ENCODE measurements around the gene PAX9. TPM values are rescaled to one million over a fixed set of nuclear protein-coding genes. Genes with fewer than 3 reads are reported as not detected.

PAX9 gene
- total RNA-seq = 0.17 to 0.28 TPM in 2 of 3 replicates, not detected in the other
- long read RNA-seq, full-length matches to known transcripts = 1 of 1 reads
- long read RNA-seq, partial matches to known transcripts = 0 of 1 reads
- long read RNA-seq, other reads (novel, unspliced or antisense) = 0 of 1 reads

DNA sequence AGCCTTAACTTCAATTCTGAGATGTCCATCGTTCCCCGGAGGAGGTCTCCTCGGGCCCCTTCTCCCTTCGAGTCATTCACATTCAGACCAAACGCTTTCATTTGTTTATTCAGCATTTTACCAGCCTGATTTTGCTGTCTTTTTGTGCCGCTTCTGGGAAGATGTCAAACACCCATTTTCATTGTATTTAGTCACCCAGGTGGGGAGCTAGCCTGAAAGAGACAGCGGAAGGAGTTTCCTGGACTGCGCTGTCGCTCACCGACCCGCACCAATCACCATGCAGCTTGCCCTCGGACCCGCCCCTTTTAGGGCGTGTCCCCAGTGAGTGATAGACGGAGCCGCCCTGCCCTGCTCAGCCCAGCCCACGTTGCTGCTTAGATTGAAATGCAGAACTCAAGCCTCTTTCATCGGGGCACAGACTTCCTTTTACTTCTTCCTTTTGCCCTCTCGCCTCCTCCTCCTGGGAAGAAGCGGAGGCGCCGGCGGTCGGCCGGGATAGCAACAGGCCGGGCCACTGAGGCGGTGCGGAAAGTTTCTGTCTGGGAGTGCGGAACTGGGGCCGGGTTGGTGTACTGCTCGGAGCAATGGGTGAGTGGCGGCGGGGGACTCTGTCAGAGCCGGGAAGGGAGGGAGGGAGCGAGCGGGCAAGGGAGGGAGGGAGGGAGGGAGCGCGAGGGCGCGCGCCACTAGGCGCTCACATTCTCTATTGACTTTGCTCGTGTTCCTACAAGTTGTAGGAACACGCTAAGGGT, at the start of gene PAX9:
PAX9 (plus strand) TSS at position 355 of the 752 bp plus-strand sequence; CDS start at position 585, 230 bp downstream.
- Mint-ChIP-seq H3K27ac (ENCODE audit: unreplicated experiment) (no peak within 1 kb of the TSS), H3K9me3 (ENCODE audit: low read depth) (no peaks in the 10 kb centered on the region), H3K36me3 (ENCODE audit: low read depth) (peaks cover 5% of the 10 kb centered on the region), H3K4me3 (ENCODE audit: unreplicated experiment) (peak within 1 kb of the TSS; percentile 65), H3K27me3 (ENCODE audit: low read depth) (peaks cover 92% of the 10 kb centered on the region), H3K4me1 (ENCODE audit: low read depth) (peaks cover 42% of the 10 kb centered on the region)
- no peak for DNase-seq (ENCODE audit: low spot score)
- TF ChIP-seq, protein P1, sequence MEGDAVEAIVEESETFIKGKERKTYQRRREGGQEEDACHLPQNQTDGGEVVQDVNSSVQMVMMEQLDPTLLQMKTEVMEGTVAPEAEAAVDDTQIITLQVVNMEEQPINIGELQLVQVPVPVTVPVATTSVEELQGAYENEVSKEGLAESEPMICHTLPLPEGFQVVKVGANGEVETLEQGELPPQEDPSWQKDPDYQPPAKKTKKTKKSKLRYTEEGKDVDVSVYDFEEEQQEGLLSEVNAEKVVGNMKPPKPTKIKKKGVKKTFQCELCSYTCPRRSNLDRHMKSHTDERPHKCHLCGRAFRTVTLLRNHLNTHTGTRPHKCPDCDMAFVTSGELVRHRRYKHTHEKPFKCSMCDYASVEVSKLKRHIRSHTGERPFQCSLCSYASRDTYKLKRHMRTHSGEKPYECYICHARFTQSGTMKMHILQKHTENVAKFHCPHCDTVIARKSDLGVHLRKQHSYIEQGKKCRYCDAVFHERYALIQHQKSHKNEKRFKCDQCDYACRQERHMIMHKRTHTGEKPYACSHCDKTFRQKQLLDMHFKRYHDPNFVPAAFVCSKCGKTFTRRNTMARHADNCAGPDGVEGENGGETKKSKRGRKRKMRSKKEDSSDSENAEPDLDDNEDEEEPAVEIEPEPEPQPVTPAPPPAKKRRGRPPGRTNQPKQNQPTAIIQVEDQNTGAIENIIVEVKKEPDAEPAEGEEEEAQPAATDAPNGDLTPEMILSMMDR (IDR thresholded peaks at IDR 0.05) = no peak

DNA sequence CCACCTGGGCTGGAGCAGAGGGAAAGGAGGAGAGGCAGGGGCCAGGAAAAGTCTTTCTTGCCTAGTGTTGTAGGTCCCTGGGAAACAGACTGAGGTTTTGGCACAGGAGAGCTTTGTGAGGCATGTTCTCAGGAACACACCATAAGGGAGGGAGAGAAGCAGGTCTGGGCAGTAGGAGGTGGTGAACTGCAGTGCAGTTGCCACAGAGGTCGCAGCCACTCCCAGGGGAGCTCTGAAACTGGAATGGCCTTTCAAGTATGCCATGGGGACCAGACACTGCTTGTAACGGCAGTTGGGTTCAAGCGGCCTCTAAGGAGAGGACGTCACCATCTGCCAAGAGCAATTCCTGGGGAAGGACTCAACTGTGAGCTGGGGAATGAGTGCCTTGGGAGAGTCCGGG, 43.8 kb upstream of the PAX9 start:
- Mint-ChIP-seq H3K36me3 (ENCODE audit: low read depth) (no peaks in the 10 kb centered on the region), H3K27me3 (ENCODE audit: low read depth) (peaks cover 5% of the 10 kb centered on the region)
- TF ChIP-seq, protein P1 (IDR thresholded peaks at IDR 0.05) = no peak

DNA sequence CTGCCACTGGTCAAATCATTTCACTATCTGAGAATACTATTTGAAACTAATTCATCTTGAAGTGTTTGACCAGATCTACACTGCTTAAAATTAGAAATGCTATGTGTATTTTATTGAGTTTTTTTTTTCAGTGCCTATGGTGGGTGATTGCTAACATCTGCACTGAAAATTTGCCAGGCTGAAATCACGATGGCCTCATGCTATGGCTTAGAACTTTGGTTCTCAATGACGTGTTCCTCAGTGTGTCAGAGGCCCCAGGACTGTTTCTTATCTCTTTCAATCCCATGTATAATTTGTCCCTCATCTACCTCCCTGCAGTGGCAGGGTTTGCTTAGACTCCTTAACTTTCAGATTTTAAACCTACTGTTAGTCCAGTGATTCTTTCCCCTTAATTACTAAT, 43.0 kb upstream of the PAX9 start:
- Mint-ChIP-seq H3K4me1 (ENCODE audit: low read depth) (no peaks in the 10 kb centered on the region), H3K4me3 (ENCODE audit: unreplicated experiment) (no peak overlapping the region), H3K9me3 (ENCODE audit: low read depth) (peaks cover 10% of the 10 kb centered on the region), H3K27ac (ENCODE audit: unreplicated experiment) (no peak overlapping the region), H3K27me3 (ENCODE audit: low read depth) (peaks cover 4% of the 10 kb centered on the region), H3K36me3 (ENCODE audit: low read depth) (no peaks in the 10 kb centered on the region)
- TF ChIP-seq, protein P1 (IDR thresholded peaks at IDR 0.05) = no peak
- no peak for DNase-seq (ENCODE audit: low spot score)

More for the DNA sequence above, 43.8 kb upstream of the PAX9 start:
- Mint-ChIP-seq H3K9me3 (ENCODE audit: low read depth) (peaks cover 10% of the 10 kb centered on the region), H3K27ac (ENCODE audit: unreplicated experiment) (no peak overlapping the region), H3K4me3 (ENCODE audit: unreplicated experiment) (no peak overlapping the region), H3K4me1 (ENCODE audit: low read depth) (no peaks in the 10 kb centered on the region)
- no peak for DNase-seq (ENCODE audit: low spot score)

DNA sequence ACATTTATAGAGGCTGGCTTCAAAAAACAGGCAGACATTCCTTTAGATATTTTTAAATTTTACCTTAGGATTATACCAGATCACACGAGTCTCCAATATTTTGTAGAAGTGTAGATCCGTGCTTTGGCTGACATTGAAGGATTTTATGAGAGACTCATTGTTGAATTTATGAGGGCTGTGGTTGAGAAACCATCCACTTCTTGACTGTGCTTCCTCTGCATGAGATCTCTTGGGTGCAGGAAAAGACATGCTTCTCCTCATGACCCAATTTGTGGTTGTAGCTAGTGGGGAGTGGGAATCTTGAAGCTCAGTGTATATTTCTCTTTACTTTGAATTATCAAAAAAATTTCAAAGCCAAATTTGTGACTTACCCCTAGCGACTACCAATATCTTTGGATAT, 42.5 kb upstream of the PAX9 start:
- Mint-ChIP-seq H3K4me1 (ENCODE audit: low read depth) (no peaks in the 10 kb centered on the region), H3K27me3 (ENCODE audit: low read depth) (peaks cover 4% of the 10 kb centered on the region), H3K9me3 (ENCODE audit: low read depth) (peaks cover 10% of the 10 kb centered on the region), H3K27ac (ENCODE audit: unreplicated experiment) (no peak overlapping the region), H3K36me3 (ENCODE audit: low read depth) (no peaks in the 10 kb centered on the region), H3K4me3 (ENCODE audit: unreplicated experiment) (no peak overlapping the region)
- DNase-seq (ENCODE audit: low spot score) = no peak
- TF ChIP-seq, protein P1 (IDR thresholded peaks at IDR 0.05) = no peak

DNA sequence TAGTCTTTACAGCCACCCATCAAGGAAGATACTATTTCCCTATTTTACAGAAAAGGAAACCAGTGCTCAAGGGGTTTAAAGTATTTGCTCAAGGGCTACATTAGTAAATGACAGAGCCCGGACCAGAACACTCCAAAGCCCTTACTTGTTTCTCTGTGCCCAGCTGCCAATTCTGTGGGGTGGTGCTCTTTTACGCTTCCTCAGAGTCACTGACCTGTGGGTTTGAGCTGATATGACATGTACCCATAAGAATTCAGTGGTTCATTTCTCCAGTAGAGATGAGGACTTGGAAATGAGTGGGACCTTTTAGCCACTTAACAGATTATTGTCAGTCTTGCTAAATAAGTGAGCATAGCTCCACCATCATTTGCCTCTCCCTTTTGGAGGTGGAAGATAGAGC, 41.8 kb upstream of the PAX9 start:
- Mint-ChIP-seq H3K27ac (ENCODE audit: unreplicated experiment) (no peak overlapping the region), H3K4me3 (ENCODE audit: unreplicated experiment) (no peak overlapping the region), H3K36me3 (ENCODE audit: low read depth) (no peaks in the 10 kb centered on the region), H3K9me3 (ENCODE audit: low read depth) (peaks cover 10% of the 10 kb centered on the region), H3K27me3 (ENCODE audit: low read depth) (peaks cover 4% of the 10 kb centered on the region), H3K4me1 (ENCODE audit: low read depth) (no peaks in the 10 kb centered on the region)
- no peak for DNase-seq (ENCODE audit: low spot score)
- TF ChIP-seq, protein P1 (IDR thresholded peaks at IDR 0.05) = no peak
